ENCODE measurements around the gene PLEKHA7. TPM values are rescaled to one million over a fixed set of nuclear protein-coding genes. Genes with fewer than 3 reads are reported as not detected.
A peak's percentile ranks its signal among the peaks of the same experiment; 100 is the strongest.

PLEKHA7 gene
- total RNA-seq, 1 experiment from 2014 or later, result 13.0 TPM

- TF ChIP-seq CTCF (IDR thresholded peaks at IDR 0.05) (peak; percentile 99), SOX15 (CRISPR knock-in tag; IDR thresholded peaks at IDR 0.05) (no peak), ZNF219 (CRISPR knock-in tag; IDR thresholded peaks at IDR 0.05; ENCODE audit: borderline replicate concordance) (no peak)
Measured at GRCh38 chr11:16788141-16789062, 225.8 kb downstream of the PLEKHA7 start (continued).

GRCh38 chr11:16787035-16787742, 227.0 kb downstream of the PLEKHA7 start:
- H3K36me3 Mint-ChIP-seq, result no peaks in the 10 kb centered on the region
- H3K4me1 Mint-ChIP-seq, result no peaks in the 10 kb centered on the region
- DNase-seq (ENCODE audit: low spot score) (no peak), ATAC-seq (no peak)
- H3K9me3 Mint-ChIP-seq, result no peaks in the 10 kb centered on the region
- H3K27me3 Mint-ChIP-seq (ENCODE audit: low read depth), result no peaks in the 10 kb centered on the region
- H3K4me3 Mint-ChIP-seq, result no peak overlapping the region
- no peak overlapping the region for H3K27ac Mint-ChIP-seq
- ChIA-PET POLR2A (interaction anchor here (0.6 kb wide), 1 partner anchor 682 kb away, joined by 3 read pairs; no protein-coding TSS in a partner anchor), CTCF (interaction anchor here (1.2 to 2.2 kb wide), 3 partner anchors 45 to 290 kb away, joined by 3 to 32 read pairs (median 5); partner anchors contain the start of gene RPS13)
- TF ChIP-seq USF1 (CRISPR knock-in tag; IDR thresholded peaks at IDR 0.05) (no peak), ESRRA (CRISPR knock-in tag; IDR thresholded peaks at IDR 0.05; ENCODE audit: borderline replicate concordance) (no peak), MAX (CRISPR knock-in tag; IDR thresholded peaks at IDR 0.05) (no peak), MXD4 (CRISPR knock-in tag; IDR thresholded peaks at IDR 0.05; ENCODE audit: borderline replicate concordance) (no peak), TEAD4 (CRISPR knock-in tag; IDR thresholded peaks at IDR 0.05) (no peak), SMAD4 (CRISPR knock-in tag; IDR thresholded peaks at IDR 0.05) (no peak), ZNF281 (CRISPR knock-in tag; IDR thresholded peaks at IDR 0.05) (no peak), OVOL2 (CRISPR knock-in tag; IDR thresholded peaks at IDR 0.05; ENCODE audit: borderline replicate concordance) (no peak), ARID4B (CRISPR knock-in tag; IDR thresholded peaks at IDR 0.05; ENCODE audit: borderline replicate concordance) (no peak), IRF2 (CRISPR knock-in tag; IDR thresholded peaks at IDR 0.05; ENCODE audit: borderline replicate concordance, low read depth) (no peak), CBFB (CRISPR knock-in tag; IDR thresholded peaks at IDR 0.05; ENCODE audit: low read depth) (no peak), FOXP4 (CRISPR knock-in tag; IDR thresholded peaks at IDR 0.05) (no peak), CREM (CRISPR knock-in tag; IDR thresholded peaks at IDR 0.05) (no peak), ETV6 (CRISPR knock-in tag; IDR thresholded peaks at IDR 0.05) (no peak), ZBTB21 (CRISPR knock-in tag; IDR thresholded peaks at IDR 0.05; ENCODE audit: borderline replicate concordance) (no peak), SP1 (CRISPR knock-in tag; conservative IDR thresholded peaks at IDR 0.05) (no peak), ZMAT4 (CRISPR knock-in tag; IDR thresholded peaks at IDR 0.05) (no peak), GABPB1 (CRISPR knock-in tag; IDR thresholded peaks at IDR 0.05) (no peak)

Measured in WTC11 (cell line).